ENCODE data around the gene ZDHHC20.

GRCh38 chr13:21461131-21461530, 2.0 kb upstream of the ZDHHC20 start:
- no peak for TF ChIP-seq POLR2A (IDR thresholded peaks at IDR 0.05)
- no peak for TF ChIP-seq CTCF (IDR thresholded peaks at IDR 0.05)

Data from testis (tissue), 2 donors.